ENCODE measurements around the gene ICAM2. TPM values are rescaled to one million over a fixed set of nuclear protein-coding genes. Genes with fewer than 3 reads are reported as not detected.

ICAM2 gene
- total and polyA plus RNA-seq, 2 donors (not counting 1 experiment from before 2014, with no cell fraction given), result 48.7 to 149 TPM

DNA sequence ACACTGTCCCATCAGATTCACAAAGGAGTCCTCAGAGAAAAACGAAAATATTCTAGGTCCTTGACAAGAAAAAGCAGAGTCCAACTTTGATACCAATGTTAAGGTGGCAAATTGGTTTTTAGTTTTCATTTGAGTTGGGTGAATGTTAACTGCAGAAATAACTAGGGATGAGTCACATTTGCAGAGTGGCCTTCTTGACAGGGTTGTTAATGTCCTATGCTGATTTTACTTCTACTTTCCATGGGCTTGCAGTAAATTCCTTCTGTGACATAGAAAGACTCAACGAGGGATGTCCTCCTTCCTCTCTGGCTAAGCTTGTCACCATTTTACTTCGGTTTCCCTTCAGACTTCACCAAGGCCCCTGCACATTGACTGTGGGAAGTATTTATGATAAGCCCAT lies 47.2 kb upstream of the ICAM2 start:
- no peak for ATAC-seq (ENCODE audit: low read depth)
- Mint-ChIP-seq H3K4me3 (no peak overlapping the region), H3K9me3 (ENCODE audit: insufficient read depth) (peaks cover 11% of the 10 kb centered on the region), H3K4me1 (peaks cover 17% of the 10 kb centered on the region), H3K27me3 (no peaks in the 10 kb centered on the region), H3K27ac (no peak overlapping the region)
- no peaks in the 10 kb centered on the region for H4K20me1 ChIP-seq (ENCODE audit: control insufficient read depth, insufficient read depth, low read length, poor library complexity, severe bottlenecking)
- no CpG with 5 or more reads among the region's 3 CpGs for WGBS (ENCODE audit: insufficient coverage)
- peaks cover 3 to 17% (median 12%) of the 10 kb centered on the region in 3 donors for H3K9me3 ChIP-seq (ENCODE audit: control extremely low read depth in 1 of 3, control insufficient read depth in 2 of 3, insufficient read depth in 1 of 3, low read length in 2 of 3)
- no peak for DNase-seq
- TF ChIP-seq, protein P1, sequence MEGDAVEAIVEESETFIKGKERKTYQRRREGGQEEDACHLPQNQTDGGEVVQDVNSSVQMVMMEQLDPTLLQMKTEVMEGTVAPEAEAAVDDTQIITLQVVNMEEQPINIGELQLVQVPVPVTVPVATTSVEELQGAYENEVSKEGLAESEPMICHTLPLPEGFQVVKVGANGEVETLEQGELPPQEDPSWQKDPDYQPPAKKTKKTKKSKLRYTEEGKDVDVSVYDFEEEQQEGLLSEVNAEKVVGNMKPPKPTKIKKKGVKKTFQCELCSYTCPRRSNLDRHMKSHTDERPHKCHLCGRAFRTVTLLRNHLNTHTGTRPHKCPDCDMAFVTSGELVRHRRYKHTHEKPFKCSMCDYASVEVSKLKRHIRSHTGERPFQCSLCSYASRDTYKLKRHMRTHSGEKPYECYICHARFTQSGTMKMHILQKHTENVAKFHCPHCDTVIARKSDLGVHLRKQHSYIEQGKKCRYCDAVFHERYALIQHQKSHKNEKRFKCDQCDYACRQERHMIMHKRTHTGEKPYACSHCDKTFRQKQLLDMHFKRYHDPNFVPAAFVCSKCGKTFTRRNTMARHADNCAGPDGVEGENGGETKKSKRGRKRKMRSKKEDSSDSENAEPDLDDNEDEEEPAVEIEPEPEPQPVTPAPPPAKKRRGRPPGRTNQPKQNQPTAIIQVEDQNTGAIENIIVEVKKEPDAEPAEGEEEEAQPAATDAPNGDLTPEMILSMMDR (IDR thresholded peaks at IDR 0.05), result no peak
- TF ChIP-seq EZH2 (IDR thresholded peaks at IDR 0.05; ENCODE audit: borderline replicate concordance, insufficient read depth, low read depth, low read length, poor library complexity, severe bottlenecking), result no peak
- H3K4me1 ChIP-seq (ENCODE audit: control insufficient read depth in 2 of 2, insufficient read depth in 2 of 2, low read length in 2 of 2), result peaks cover 10% of the 10 kb centered on the region in 2 donors
- H3K9ac ChIP-seq (ENCODE audit: low read length), result no peak overlapping the region
- POLR2A ChIA-PET, result no interaction called here
- H3K79me2 ChIP-seq (ENCODE audit: control insufficient read depth, insufficient read depth, low read length), result no peaks in the 10 kb centered on the region
- H3K4me2 ChIP-seq (replicated peaks; ENCODE audit: low read depth, low read length, poor library complexity, severe bottlenecking), result no peak overlapping the region
- H2AFZ ChIP-seq (ENCODE audit: insufficient read depth, low read depth, low read length, poor library complexity, severe bottlenecking), result no peak overlapping the region
- peaks cover 0 to 5% of the 10 kb centered on the region in 2 experiments for H3K36me3 ChIP-seq (replicated peaks in 1 of 2; ENCODE audit: control extremely low read depth in 1 of 2, control insufficient read depth in 1 of 2, extremely low read depth in 1 of 2, insufficient read depth in 2 of 2, low read length in 1 of 2)
- H3K27me3 ChIP-seq (replicated peaks in 1 of 4; ENCODE audit: control extremely low read depth in 1 of 4, control insufficient read depth in 3 of 4, insufficient read depth in 4 of 4, low read length in 3 of 4), result no peaks in the 10 kb centered on the region
- CTCF ChIA-PET, result no interaction called here
- H3K27ac ChIP-seq (ENCODE audit: low read length in 2 of 2), result no peak overlapping the region
- H3K4me3 ChIP-seq (ENCODE audit: control extremely low read depth in 1 of 5, extremely low read depth in 1 of 5, insufficient read depth in 1 of 5, low read depth in 2 of 5, low read length in 4 of 5), result no peak overlapping the region
- intact Hi-C loops (cut with micrococcal nuclease), result no loop called here

DNA sequence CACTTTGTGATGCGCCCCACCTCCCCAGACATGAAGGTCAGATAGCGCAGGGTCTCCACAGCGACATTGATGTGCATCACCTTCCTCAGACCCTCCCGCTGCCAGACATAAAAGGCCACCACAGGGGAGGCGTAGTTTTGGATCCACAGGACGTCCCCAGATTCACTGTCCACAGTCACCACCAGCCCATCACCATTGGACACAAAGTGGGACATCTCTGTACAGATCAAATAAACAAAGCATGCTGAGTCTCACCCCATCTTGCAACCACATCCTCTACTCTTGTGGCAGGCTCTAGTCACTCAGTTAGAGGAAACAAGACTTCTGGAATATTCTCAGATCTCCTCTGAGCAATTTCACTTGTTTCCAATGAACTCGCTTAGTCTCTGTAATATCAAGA lies 46.3 kb upstream of the ICAM2 start:
- H3K4me2 ChIP-seq (replicated peaks; ENCODE audit: low read depth, low read length, poor library complexity, severe bottlenecking), result no peak overlapping the region
- peaks cover 0 to 5% of the 10 kb centered on the region in 2 experiments for H3K36me3 ChIP-seq (replicated peaks in 1 of 2; ENCODE audit: control extremely low read depth in 1 of 2, control insufficient read depth in 1 of 2, extremely low read depth in 1 of 2, insufficient read depth in 2 of 2, low read length in 1 of 2)
- no peak for DNase-seq
- H2AFZ ChIP-seq (ENCODE audit: insufficient read depth, low read depth, low read length, poor library complexity, severe bottlenecking), result no peak overlapping the region
- no peak overlapping the region for H3K27ac ChIP-seq (ENCODE audit: low read length in 2 of 2)
- Mint-ChIP-seq H3K4me1 (peaks cover 17% of the 10 kb centered on the region), H3K9me3 (ENCODE audit: insufficient read depth) (peaks cover 11% of the 10 kb centered on the region), H3K27me3 (no peaks in the 10 kb centered on the region), H3K27ac (no peak overlapping the region), H3K4me3 (no peak overlapping the region)
- ChIA-PET POLR2A (no interaction called here), CTCF (interaction anchor here (4.7 kb wide), 1 partner anchor 66 kb away, joined by 49 read pairs; the partner anchor contains the start of gene ERN1)
- H4K20me1 ChIP-seq (ENCODE audit: control insufficient read depth, insufficient read depth, low read length, poor library complexity, severe bottlenecking), result no peaks in the 10 kb centered on the region
- no peak overlapping the region for H3K9ac ChIP-seq (ENCODE audit: low read length)
- no peak for TF ChIP-seq EZH2 (IDR thresholded peaks at IDR 0.05; ENCODE audit: borderline replicate concordance, insufficient read depth, low read depth, low read length, poor library complexity, severe bottlenecking)
- TF ChIP-seq, protein P1 (IDR thresholded peaks at IDR 0.05), result no peak
- 91% methylated on average over 6 of the region's 7 CpGs for WGBS (ENCODE audit: insufficient coverage)
- intact Hi-C loops (cut with micrococcal nuclease), result no loop called here
- H3K4me3 ChIP-seq (ENCODE audit: control extremely low read depth in 1 of 5, extremely low read depth in 1 of 5, insufficient read depth in 1 of 5, low read depth in 2 of 5, low read length in 4 of 5), result no peak overlapping the region
- ATAC-seq (ENCODE audit: low read depth), result no peak
- H3K4me1 ChIP-seq (ENCODE audit: control insufficient read depth in 2 of 2, insufficient read depth in 2 of 2, low read length in 2 of 2), result peaks cover 10% of the 10 kb centered on the region in 2 donors
- H3K9me3 ChIP-seq (ENCODE audit: control extremely low read depth in 1 of 3, control insufficient read depth in 2 of 3, insufficient read depth in 1 of 3, low read length in 2 of 3), result peaks cover 3 to 17% (median 12%) of the 10 kb centered on the region in 3 donors
- H3K27me3 ChIP-seq (replicated peaks in 1 of 4; ENCODE audit: control extremely low read depth in 1 of 4, control insufficient read depth in 3 of 4, insufficient read depth in 4 of 4, low read length in 3 of 4), result no peaks in the 10 kb centered on the region
- no peaks in the 10 kb centered on the region for H3K79me2 ChIP-seq (ENCODE audit: control insufficient read depth, insufficient read depth, low read length)
